ENCODE data around the gene EPHB6.

Gene EPHB6

DNA sequence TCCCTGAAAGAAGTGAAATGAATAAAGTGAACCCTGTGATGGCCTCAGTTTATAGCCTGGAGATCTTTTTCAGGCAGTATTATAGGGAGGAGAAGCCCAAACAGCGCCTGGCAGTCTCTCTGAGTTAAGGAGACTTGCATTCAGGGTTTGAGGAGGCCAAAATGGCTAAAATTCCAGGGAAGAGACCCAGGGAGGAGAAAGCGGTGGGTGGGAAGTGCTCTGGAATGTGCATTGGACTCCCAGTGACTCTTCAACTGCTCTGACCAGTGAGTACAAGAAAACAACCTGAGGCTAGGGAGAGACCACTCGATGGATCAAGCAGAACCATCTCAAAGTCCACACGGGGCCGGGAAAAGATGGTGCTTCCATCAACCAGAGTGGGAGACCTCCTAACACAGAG, 35.3 kb upstream of the EPHB6 start:
- Histone ChIP-seq H3K4me1 (ENCODE audit: insufficient read depth, low read length, severe bottlenecking) (no peaks in the 10 kb centered on the region), H3K27me3 (ENCODE audit: insufficient read depth, low read length) (peaks cover 6% of the 10 kb centered on the region; the same call in 1 of the 2 replicates), H3K36me3 (ENCODE audit: insufficient read depth, low read length) (no peaks in the 10 kb centered on the region; the same call in 1 of the 2 replicates), H3F3A (ENCODE audit: insufficient read depth, low read length) (no peaks in the 10 kb centered on the region), H2AFZ (ENCODE audit: low read length) (no peak overlapping the region), H3K79me2 (ENCODE audit: insufficient read depth, low read length) (no peaks in the 10 kb centered on the region), H4K20me1 (ENCODE audit: insufficient read depth, low read length) (no peaks in the 10 kb centered on the region), H3K9me2 (ENCODE audit: low read depth, low read length) (no peaks in the 10 kb centered on the region), H3K9me3 (ENCODE audit: low read length) (peaks cover 5% of the 10 kb centered on the region; the same call in 1 of the 2 replicates), H3K4me3 (ENCODE audit: low read depth, low read length, poor library complexity, severe bottlenecking) (no peak overlapping the region), H3K9ac (ENCODE audit: low read length) (no peak overlapping the region), H3K27ac (ENCODE audit: low read depth, low read length, poor library complexity, severe bottlenecking) (no peak overlapping the region), H3K4me2 (ENCODE audit: low read length) (no peak overlapping the region)
- no peak for TF ChIP-seq EZH2 (IDR thresholded peaks at IDR 0.05; ENCODE audit: borderline replicate concordance, low read length)

DNA sequence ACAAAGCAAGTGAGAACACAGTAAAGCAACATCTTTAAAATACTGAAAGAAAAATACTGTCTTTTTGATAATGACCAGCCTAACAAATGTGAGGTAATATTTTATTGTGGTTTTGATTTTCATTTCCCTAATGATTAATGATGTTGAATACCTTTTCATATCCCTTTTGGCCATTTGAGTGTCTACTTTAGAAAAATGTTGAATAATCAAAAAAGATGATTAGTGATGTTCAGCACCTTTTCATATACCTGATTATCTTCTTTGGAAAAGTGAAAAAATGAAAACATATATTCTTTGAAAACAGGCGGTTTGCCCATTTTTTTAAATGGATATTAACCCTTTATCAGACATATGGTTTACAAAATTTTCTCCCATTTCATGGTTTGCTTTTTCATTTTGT, 32.2 kb upstream of the EPHB6 start:
- Histone ChIP-seq H2AFZ (ENCODE audit: low read length) (no peak overlapping the region), H3K4me3 (ENCODE audit: low read depth, low read length, poor library complexity, severe bottlenecking) (no peak overlapping the region), H3K79me2 (ENCODE audit: insufficient read depth, low read length) (no peaks in the 10 kb centered on the region), H3K9ac (ENCODE audit: low read length) (no peak overlapping the region), H3K27ac (ENCODE audit: low read depth, low read length, poor library complexity, severe bottlenecking) (no peak overlapping the region), H3K36me3 (ENCODE audit: insufficient read depth, low read length) (no peaks in the 10 kb centered on the region; the same call in 1 of the 2 replicates), H4K20me1 (ENCODE audit: insufficient read depth, low read length) (no peaks in the 10 kb centered on the region), H3F3A (ENCODE audit: insufficient read depth, low read length) (no peaks in the 10 kb centered on the region), H3K9me3 (ENCODE audit: low read length) (peaks cover 14% of the 10 kb centered on the region), H3K4me1 (ENCODE audit: insufficient read depth, low read length, severe bottlenecking) (no peaks in the 10 kb centered on the region), H3K9me2 (ENCODE audit: low read depth, low read length) (no peaks in the 10 kb centered on the region), H3K4me2 (ENCODE audit: low read length) (no peak overlapping the region), H3K27me3 (ENCODE audit: insufficient read depth, low read length) (peaks cover 13% of the 10 kb centered on the region; the same call in 1 of the 2 replicates)
- no peak for TF ChIP-seq EZH2 (IDR thresholded peaks at IDR 0.05; ENCODE audit: borderline replicate concordance, low read length)
- TF ChIP-seq, protein P1, sequence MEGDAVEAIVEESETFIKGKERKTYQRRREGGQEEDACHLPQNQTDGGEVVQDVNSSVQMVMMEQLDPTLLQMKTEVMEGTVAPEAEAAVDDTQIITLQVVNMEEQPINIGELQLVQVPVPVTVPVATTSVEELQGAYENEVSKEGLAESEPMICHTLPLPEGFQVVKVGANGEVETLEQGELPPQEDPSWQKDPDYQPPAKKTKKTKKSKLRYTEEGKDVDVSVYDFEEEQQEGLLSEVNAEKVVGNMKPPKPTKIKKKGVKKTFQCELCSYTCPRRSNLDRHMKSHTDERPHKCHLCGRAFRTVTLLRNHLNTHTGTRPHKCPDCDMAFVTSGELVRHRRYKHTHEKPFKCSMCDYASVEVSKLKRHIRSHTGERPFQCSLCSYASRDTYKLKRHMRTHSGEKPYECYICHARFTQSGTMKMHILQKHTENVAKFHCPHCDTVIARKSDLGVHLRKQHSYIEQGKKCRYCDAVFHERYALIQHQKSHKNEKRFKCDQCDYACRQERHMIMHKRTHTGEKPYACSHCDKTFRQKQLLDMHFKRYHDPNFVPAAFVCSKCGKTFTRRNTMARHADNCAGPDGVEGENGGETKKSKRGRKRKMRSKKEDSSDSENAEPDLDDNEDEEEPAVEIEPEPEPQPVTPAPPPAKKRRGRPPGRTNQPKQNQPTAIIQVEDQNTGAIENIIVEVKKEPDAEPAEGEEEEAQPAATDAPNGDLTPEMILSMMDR (IDR thresholded peaks at IDR 0.05; ENCODE audit: low read length) = no peak

DNA sequence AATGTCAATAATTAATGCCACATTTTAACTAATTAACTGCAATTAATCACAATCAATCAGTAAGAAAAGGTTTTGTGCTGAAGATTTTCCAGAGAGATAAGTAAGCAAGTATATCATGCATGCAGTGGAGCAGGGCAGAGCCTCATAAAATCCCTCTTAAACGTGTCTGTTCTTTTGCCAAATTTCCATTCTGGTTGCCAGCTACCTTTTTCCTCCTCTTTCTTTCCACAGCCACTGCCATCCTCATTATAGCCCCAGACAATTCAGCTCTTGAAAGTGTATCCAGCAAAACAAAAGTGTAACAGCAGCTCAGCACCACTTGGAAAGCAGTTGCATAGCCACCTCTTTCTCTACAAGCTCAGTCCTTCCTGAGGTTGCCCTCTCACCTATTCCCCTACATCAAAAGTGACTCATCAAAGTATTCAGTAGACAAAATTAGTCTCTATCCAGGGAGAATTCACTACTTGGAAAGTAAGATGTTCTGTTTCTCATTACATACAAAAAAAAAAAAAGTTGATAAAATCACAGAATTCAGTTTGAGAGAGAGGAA, 26.9 kb upstream of the EPHB6 start:
- Histone ChIP-seq H4K20me1 (ENCODE audit: insufficient read depth, low read length) (no peaks in the 10 kb centered on the region), H3K4me1 (ENCODE audit: insufficient read depth, low read length, severe bottlenecking) (no peaks in the 10 kb centered on the region), H3K4me2 (ENCODE audit: low read length) (no peak overlapping the region), H3K27ac (ENCODE audit: low read depth, low read length, poor library complexity, severe bottlenecking) (no peak overlapping the region), H3F3A (ENCODE audit: insufficient read depth, low read length) (no peaks in the 10 kb centered on the region), H3K4me3 (ENCODE audit: low read depth, low read length, poor library complexity, severe bottlenecking) (no peak overlapping the region), H3K79me2 (ENCODE audit: insufficient read depth, low read length) (no peaks in the 10 kb centered on the region), H3K36me3 (ENCODE audit: insufficient read depth, low read length) (no peaks in the 10 kb centered on the region), H3K27me3 (ENCODE audit: insufficient read depth, low read length) (peaks cover 13% of the 10 kb centered on the region; the same call in 1 of the 2 replicates), H3K9me2 (ENCODE audit: low read depth, low read length) (no peaks in the 10 kb centered on the region), H3K9me3 (ENCODE audit: low read length) (peaks cover 14% of the 10 kb centered on the region), H2AFZ (ENCODE audit: low read length) (no peak overlapping the region), H3K9ac (ENCODE audit: low read length) (no peak overlapping the region)
- TF ChIP-seq, protein P1 (IDR thresholded peaks at IDR 0.05; ENCODE audit: low read length) = no peak
- TF ChIP-seq EZH2 (IDR thresholded peaks at IDR 0.05; ENCODE audit: borderline replicate concordance, low read length) = no peak

GRCh38 chr7:142832417-142832816, 22.5 kb upstream of the EPHB6 start:
- H3K4me3 ChIP-seq (ENCODE audit: low read depth, low read length, poor library complexity, severe bottlenecking) = no peak overlapping the region
- no peak overlapping the region for H3K27ac ChIP-seq (ENCODE audit: low read depth, low read length, poor library complexity, severe bottlenecking)
- H3K79me2 ChIP-seq (ENCODE audit: insufficient read depth, low read length) = no peaks in the 10 kb centered on the region
- H3K4me2 ChIP-seq (ENCODE audit: low read length) = no peak overlapping the region
- no peaks in the 10 kb centered on the region for H3K9me2 ChIP-seq (ENCODE audit: low read depth, low read length)
- TF ChIP-seq EZH2 (IDR thresholded peaks at IDR 0.05; ENCODE audit: borderline replicate concordance, low read length) = no peak
- TF ChIP-seq, protein P1 (IDR thresholded peaks at IDR 0.05; ENCODE audit: low read length) = no peak
- no peak overlapping the region for H3K9ac ChIP-seq (ENCODE audit: low read length)
- 0 out of 2 replicates have a peak, but pooled peaks cover 5% of the 10 kb centered on the region for H3F3A ChIP-seq (ENCODE audit: insufficient read depth, low read length)
- H4K20me1 ChIP-seq (ENCODE audit: insufficient read depth, low read length) = no peaks in the 10 kb centered on the region
- no peaks in the 10 kb centered on the region for H3K27me3 ChIP-seq (ENCODE audit: insufficient read depth, low read length)
- H2AFZ ChIP-seq (ENCODE audit: low read length) = no peak overlapping the region
- H3K36me3 ChIP-seq (ENCODE audit: insufficient read depth, low read length) = no peaks in the 10 kb centered on the region
- H3K9me3 ChIP-seq (ENCODE audit: low read length) = no peaks in the 10 kb centered on the region
- H3K4me1 ChIP-seq (ENCODE audit: insufficient read depth, low read length, severe bottlenecking) = no peaks in the 10 kb centered on the region

Data from OCI-LY1 (cell line).